GM12892 (cell line): Measurements from ENCODE around the gene LBHD2.

Experiments used
- DNase-seq: peaks from one replicate; pipeline ENCODE4 v3.0.0; 2011; ENCODE audit not compliant: insufficient read length
- FAIRE-seq: peaks from 2 replicates; lab custom pipeline; 2011; peaks lifted over from hg19 to GRCh38; lab: Jason Lieb, UNC
- POLR2A ChIP-seq: IDR thresholded peaks from 2 replicates; pipeline ENCODE4 v1.6.1; 2011; ENCODE audit warnings: low read depth, low read length, control low read depth
- POLR2AphosphoS5 ChIP-seq: IDR thresholded peaks from 2 replicates; pipeline ENCODE4 v1.6.1; 2011; ENCODE audit warnings: low read depth, low read length, control low read depth
- TAF1 ChIP-seq: IDR thresholded peaks from 2 replicates; pipeline ENCODE4 v1.6.1; 2011; ENCODE audit warnings: low read depth, mild to moderate bottlenecking, control low read depth, low read length, borderline replicate concordance

LBHD2 gene

GRCh38 chr14:103103461-103104388 is 19.7 kb downstream of the LBHD2 start:
- TF ChIP-seq POLR2AphosphoS5 (no peak), TAF1 (no peak), POLR2A (no peak)
- DNase-seq (no peak), FAIRE-seq (no peak)

- DNase-seq: no peak
- no peak for FAIRE-seq
- TF ChIP-seq POLR2AphosphoS5: no peak
- no peak for TF ChIP-seq TAF1
- TF ChIP-seq POLR2A: no peak
Measured at GRCh38 chr14:103104389-103104653, 20.3 kb downstream of the LBHD2 start.

- no peak for TF ChIP-seq POLR2A
- TF ChIP-seq TAF1: no peak
- TF ChIP-seq POLR2AphosphoS5: no peak
- FAIRE-seq: peak; percentile 99
- DNase-seq: peak; percentile 92
Measured at GRCh38 chr14:103104654-103105452, 20.8 kb downstream of the LBHD2 start.

GRCh38 chr14:103105580-103106150 is 21.7 kb downstream of the LBHD2 start:
- DNase-seq: no peak
- FAIRE-seq: peak; percentile 86

GRCh38 chr14:103107455-103107854 is 23.4 kb downstream of the LBHD2 start:
- no peak for FAIRE-seq

More at GRCh38 chr14:103105580-103106150, 21.7 kb downstream of the LBHD2 start:
- no peak for TF ChIP-seq POLR2AphosphoS5
- TF ChIP-seq TAF1: no peak
- no peak for TF ChIP-seq POLR2A

GRCh38 chr14:103107941-103108748 is 24.1 kb downstream of the LBHD2 start:
- FAIRE-seq: no peak

More at GRCh38 chr14:103107455-103107854, 23.4 kb downstream of the LBHD2 start:
- DNase-seq: no peak
- TF ChIP-seq POLR2A: no peak
- no peak for TF ChIP-seq POLR2AphosphoS5
- no peak for TF ChIP-seq TAF1

GRCh38 chr14:103108749-103109207 is 24.8 kb downstream of the LBHD2 start:
- TF ChIP-seq POLR2A: no peak
- TF ChIP-seq POLR2AphosphoS5: no peak
- no peak for TF ChIP-seq TAF1
- peak; percentile 72 for DNase-seq
- FAIRE-seq: peak; percentile 95

More at GRCh38 chr14:103107941-103108748, 24.1 kb downstream of the LBHD2 start:
- no peak for TF ChIP-seq POLR2A
- TF ChIP-seq TAF1: no peak
- no peak for TF ChIP-seq POLR2AphosphoS5
- DNase-seq: no peak

- FAIRE-seq (no peak), DNase-seq (no peak)
- TF ChIP-seq TAF1 (no peak), POLR2AphosphoS5 (no peak), POLR2A (no peak)
Measured at GRCh38 chr14:103109535-103110441, 25.8 kb downstream of the LBHD2 start.

GRCh38 chr14:103110681-103111231 is 26.7 kb downstream of the LBHD2 start:
- DNase-seq (no peak), FAIRE-seq (peak; percentile 82)

More at GRCh38 chr14:103110681-103111231, 26.7 kb downstream of the LBHD2 start:
- TF ChIP-seq POLR2A (no peak), POLR2AphosphoS5 (no peak), TAF1 (no peak)
